Measurements from ENCODE around the gene CSTF3.

Gene CSTF3

GRCh38 chr11:33197915-33198727 is 36.8 kb upstream of the CSTF3 start:
- Histone ChIP-seq H3K4me1 (ENCODE audit: insufficient read depth, low read length, severe bottlenecking) (no peaks in the 10 kb centered on the region), H2AFZ (ENCODE audit: low read length) (no peak overlapping the region), H3K4me3 (ENCODE audit: low read depth, low read length, poor library complexity, severe bottlenecking) (no peak overlapping the region), H3K27me3 (ENCODE audit: insufficient read depth, low read length) (no peaks in the 10 kb centered on the region), H3K9ac (ENCODE audit: low read length) (no peak overlapping the region), H3K9me3 (ENCODE audit: low read length) (no peaks in the 10 kb centered on the region), H3K27ac (ENCODE audit: low read depth, low read length, poor library complexity, severe bottlenecking) (no peak overlapping the region), H3K4me2 (ENCODE audit: low read length) (no peak overlapping the region), H3K36me3 (ENCODE audit: insufficient read depth, low read length) (no peaks in the 10 kb centered on the region), H4K20me1 (ENCODE audit: insufficient read depth, low read length) (no peaks in the 10 kb centered on the region), H3K79me2 (ENCODE audit: insufficient read depth, low read length) (no peaks in the 10 kb centered on the region), H3K9me2 (ENCODE audit: low read depth, low read length) (no peaks in the 10 kb centered on the region), H3F3A (ENCODE audit: insufficient read depth, low read length) (no peaks in the 10 kb centered on the region)
- TF ChIP-seq EZH2 (IDR thresholded peaks at IDR 0.05; ENCODE audit: borderline replicate concordance, low read length) = no peak

GRCh38 chr11:33195462-33196173 is 34.3 kb upstream of the CSTF3 start:
- H3F3A ChIP-seq (ENCODE audit: insufficient read depth, low read length) = no peaks in the 10 kb centered on the region
- no peaks in the 10 kb centered on the region for H3K9me2 ChIP-seq (ENCODE audit: low read depth, low read length)
- no peaks in the 10 kb centered on the region for H3K36me3 ChIP-seq (ENCODE audit: insufficient read depth, low read length)
- H3K4me3 ChIP-seq (ENCODE audit: low read depth, low read length, poor library complexity, severe bottlenecking) = no peak overlapping the region
- no peaks in the 10 kb centered on the region for H4K20me1 ChIP-seq (ENCODE audit: insufficient read depth, low read length)
- H3K9me3 ChIP-seq (ENCODE audit: low read length) = no peaks in the 10 kb centered on the region
- no peaks in the 10 kb centered on the region for H3K79me2 ChIP-seq (ENCODE audit: insufficient read depth, low read length)
- no peaks in the 10 kb centered on the region for H3K4me1 ChIP-seq (ENCODE audit: insufficient read depth, low read length, severe bottlenecking)
- H3K4me2 ChIP-seq (ENCODE audit: low read length) = no peak overlapping the region
- H3K9ac ChIP-seq (ENCODE audit: low read length) = no peak overlapping the region
- no peak overlapping the region for H2AFZ ChIP-seq (ENCODE audit: low read length)
- H3K27me3 ChIP-seq (ENCODE audit: insufficient read depth, low read length) = no peaks in the 10 kb centered on the region
- H3K27ac ChIP-seq (ENCODE audit: low read depth, low read length, poor library complexity, severe bottlenecking) = no peak overlapping the region
- TF ChIP-seq CTCF (IDR thresholded peaks at IDR 0.05; ENCODE audit: low read length) (no peak), EZH2 (IDR thresholded peaks at IDR 0.05; ENCODE audit: borderline replicate concordance, low read length) (no peak)

- Histone ChIP-seq H3K36me3 (ENCODE audit: insufficient read depth, low read length) (no peaks in the 10 kb centered on the region), H3K4me3 (ENCODE audit: low read depth, low read length, poor library complexity, severe bottlenecking) (no peak overlapping the region), H3F3A (ENCODE audit: insufficient read depth, low read length) (no peaks in the 10 kb centered on the region), H2AFZ (ENCODE audit: low read length) (no peak overlapping the region), H4K20me1 (ENCODE audit: insufficient read depth, low read length) (no peaks in the 10 kb centered on the region), H3K9ac (ENCODE audit: low read length) (no peak overlapping the region), H3K4me2 (ENCODE audit: low read length) (no peak overlapping the region), H3K9me2 (ENCODE audit: low read depth, low read length) (no peaks in the 10 kb centered on the region), H3K4me1 (ENCODE audit: insufficient read depth, low read length, severe bottlenecking) (no peaks in the 10 kb centered on the region), H3K27me3 (ENCODE audit: insufficient read depth, low read length) (no peaks in the 10 kb centered on the region), H3K27ac (ENCODE audit: low read depth, low read length, poor library complexity, severe bottlenecking) (no peak overlapping the region), H3K9me3 (ENCODE audit: low read length) (no peaks in the 10 kb centered on the region), H3K79me2 (ENCODE audit: insufficient read depth, low read length) (no peaks in the 10 kb centered on the region)
- no peak for TF ChIP-seq CTCF (IDR thresholded peaks at IDR 0.05; ENCODE audit: low read length)
- no peak for TF ChIP-seq EZH2 (IDR thresholded peaks at IDR 0.05; ENCODE audit: borderline replicate concordance, low read length)
These were observed 33.2 kb upstream of the CSTF3 start for GRCh38 chr11:33194455-33194854.
